Stimulated activated CD4-positive, alpha-beta T cell treated with anti-CD3 and anti-CD28 coated beads, Interleukin-2, amount 100 ng/mL, for 24 hours (primary cell): Measurements from ENCODE around the gene CCDC73.
A peak's percentile ranks its signal among the peaks of the same experiment; 100 is the strongest.
"Not testable (repeated sequence)": the region's sequence is repeated elsewhere in the genome, so short reads cannot be mapped to it uniquely, and the experiment has no call there.

ENCODE experiments used
- DNase-seq, 2 donors: peaks; one replicate each; pipeline ENCODE4 v3.0.0-alpha.2; 2020

Gene CCDC73

DNA sequence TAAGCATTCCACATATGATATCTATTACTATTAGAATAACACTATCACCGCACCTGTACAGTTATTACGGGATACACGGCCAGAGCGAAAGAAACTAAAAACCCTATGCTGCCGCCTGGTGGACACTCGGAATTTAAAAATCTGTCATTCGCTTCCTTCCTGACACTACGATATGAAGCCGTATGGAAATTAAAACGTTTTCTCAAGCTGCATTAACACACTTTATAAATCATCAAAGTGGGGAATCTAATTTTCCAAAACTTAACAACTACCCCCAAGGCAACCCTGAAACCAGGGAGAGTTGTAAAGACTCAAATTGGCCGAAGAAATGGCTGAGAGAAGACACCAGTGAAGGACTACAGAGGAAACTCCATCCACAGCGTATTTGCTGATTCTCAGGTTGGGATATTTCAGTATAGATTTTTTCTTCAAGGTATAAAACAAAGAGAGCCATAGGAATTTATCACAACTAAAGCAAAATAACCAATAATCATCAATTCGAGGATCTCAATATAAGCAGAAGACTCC, 1.4 kb downstream of the CCDC73 start:
- DNase-seq: peak; percentile 74 to 80

DNA sequence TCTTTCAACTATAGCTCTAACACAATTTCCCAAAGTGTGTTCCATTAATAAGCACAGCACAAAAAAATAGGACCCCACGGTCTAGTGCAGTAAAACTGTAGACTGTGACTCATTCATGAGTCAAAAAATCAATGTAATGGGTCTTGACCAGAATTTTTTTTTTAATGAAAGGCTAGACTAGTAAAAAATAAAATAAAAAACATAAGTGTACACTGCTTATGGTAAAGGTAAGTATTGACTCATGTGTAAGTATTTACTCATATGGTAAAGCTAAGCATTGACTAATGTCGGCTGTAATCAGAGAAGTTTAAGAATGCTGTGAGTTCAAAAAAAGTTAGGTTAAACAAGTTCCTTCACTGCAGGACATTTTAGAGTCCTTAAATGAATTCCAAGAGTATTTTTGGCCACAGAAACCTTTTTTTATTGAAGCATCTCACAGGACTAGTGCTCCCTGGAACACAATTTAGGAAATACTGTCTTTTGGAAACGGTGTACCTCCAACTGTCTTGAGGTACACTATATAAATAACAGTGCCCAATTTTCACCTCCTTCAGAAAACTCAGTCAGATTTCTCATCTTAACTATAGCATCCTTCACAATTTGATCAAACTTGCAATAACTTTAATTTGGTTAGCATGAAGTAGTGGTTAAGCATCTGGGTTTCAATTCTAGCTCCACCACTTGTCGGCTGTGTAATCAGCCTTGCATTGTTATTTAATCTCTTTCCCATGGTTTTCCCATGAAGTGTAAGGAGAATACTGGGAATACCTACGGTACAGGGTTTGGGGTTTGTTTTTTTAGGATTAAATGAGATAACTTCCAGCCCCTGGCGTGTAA, 2.1 kb downstream of the CCDC73 start:
- DNase-seq: no peak

DNA sequence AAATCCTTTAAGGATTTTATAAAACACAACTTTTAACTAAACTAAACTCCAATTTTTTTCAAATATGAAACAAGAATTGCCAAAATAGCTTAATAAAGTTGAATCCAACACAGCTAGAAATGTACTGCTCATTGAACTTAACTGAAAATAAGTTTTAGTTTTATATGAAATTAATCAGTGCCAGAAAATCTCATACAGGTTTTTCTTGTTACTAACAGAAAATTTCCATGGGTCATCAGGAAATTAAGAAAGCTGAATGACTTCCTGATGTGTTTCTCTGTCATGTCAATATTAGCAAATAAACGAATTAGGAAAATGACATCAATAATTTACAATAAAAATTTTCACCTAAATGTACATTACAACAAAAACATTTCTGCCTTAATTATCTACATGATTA, 3.5 kb downstream of the CCDC73 start:
- DNase-seq: no peak

GRCh38 chr11:32786811-32787210, 7.7 kb downstream of the CCDC73 start:
- DNase-seq: no peak

GRCh38 chr11:32785262-32785661, 9.2 kb downstream of the CCDC73 start:
- DNase-seq: no peak

GRCh38 chr11:32781721-32782120, 12.7 kb downstream of the CCDC73 start:
- no peak for DNase-seq

DNA sequence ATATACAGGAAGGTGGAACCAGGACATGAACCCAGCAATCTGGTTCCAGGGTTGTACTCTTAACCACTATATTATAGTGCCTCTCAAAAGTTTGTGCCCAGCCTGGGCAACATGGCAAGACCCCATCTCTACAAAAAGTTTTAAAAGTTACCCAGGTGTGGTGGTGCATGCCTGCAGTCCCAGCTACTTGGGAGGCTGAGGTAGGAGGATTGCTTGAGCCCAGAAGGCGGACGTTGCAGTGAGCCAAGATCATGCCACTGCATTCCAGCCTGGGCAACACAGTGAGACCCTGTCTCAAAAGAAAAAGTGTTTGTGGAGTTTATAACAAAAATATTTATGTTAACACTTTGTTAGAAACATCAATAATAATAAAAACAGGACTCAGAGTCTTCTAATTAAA, 13.6 kb downstream of the CCDC73 start:
- DNase-seq: not testable (repeated sequence)

- DNase-seq: no peak
Observed at GRCh38 chr11:32779136-32779535, 15.3 kb downstream of the CCDC73 start.

GRCh38 chr11:32775908-32776307, 18.6 kb downstream of the CCDC73 start:
- no peak for DNase-seq

- no peak for DNase-seq
Observed at GRCh38 chr11:32774081-32774480, 20.4 kb downstream of the CCDC73 start.

- DNase-seq: no peak
Observed at GRCh38 chr11:32772731-32773130, 21.7 kb downstream of the CCDC73 start.

- DNase-seq: not testable (repeated sequence)
Observed at GRCh38 chr11:32761774-32762173, 32.7 kb downstream of the CCDC73 start.

GRCh38 chr11:32758291-32758690, 36.2 kb downstream of the CCDC73 start:
- DNase-seq: no peak

- not testable (repeated sequence) for DNase-seq
Observed at GRCh38 chr11:32753181-32753580, 41.3 kb downstream of the CCDC73 start.

- no peak for DNase-seq
Observed at GRCh38 chr11:32752001-32752400, 42.5 kb downstream of the CCDC73 start.

DNA sequence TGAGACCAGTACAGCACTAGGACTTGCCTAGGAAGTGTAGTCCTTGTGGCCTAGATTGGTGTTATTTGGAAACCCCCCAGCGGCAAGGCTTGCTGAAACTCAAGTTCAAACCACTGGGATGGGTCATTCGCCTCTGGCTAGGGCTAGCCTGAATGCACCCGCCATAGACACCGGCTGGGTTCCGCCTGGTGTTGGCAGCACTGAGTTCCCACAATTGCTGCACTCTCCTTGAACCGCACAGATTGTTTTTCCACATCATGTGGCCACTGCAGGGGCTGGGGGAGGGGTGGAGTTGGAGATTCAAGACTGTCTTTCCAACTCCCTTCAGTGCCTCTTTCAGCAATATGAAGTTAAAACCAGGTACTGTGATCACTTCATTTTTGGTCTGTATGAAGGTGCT, 43.1 kb downstream of the CCDC73 start:
- no peak for DNase-seq

DNA sequence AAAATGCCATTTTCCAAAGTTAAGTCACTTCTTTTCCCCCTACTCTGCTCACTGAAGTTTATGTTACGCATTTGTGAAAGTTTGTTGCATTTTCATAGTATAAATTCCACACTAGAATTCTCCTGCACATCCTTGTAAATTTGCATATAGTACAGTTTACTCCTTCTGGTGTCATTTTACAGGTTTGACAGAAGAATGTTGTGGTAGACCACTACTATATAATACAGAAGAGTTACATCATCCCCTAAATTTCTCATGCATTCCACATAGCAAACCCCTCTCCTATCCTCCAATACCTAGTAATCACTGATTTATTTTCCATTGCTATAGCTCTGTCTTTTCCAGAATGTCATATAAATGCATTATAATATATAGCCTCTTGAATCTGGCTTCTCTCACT, 64.5 kb downstream of the CCDC73 start:
- no peak for DNase-seq

DNA sequence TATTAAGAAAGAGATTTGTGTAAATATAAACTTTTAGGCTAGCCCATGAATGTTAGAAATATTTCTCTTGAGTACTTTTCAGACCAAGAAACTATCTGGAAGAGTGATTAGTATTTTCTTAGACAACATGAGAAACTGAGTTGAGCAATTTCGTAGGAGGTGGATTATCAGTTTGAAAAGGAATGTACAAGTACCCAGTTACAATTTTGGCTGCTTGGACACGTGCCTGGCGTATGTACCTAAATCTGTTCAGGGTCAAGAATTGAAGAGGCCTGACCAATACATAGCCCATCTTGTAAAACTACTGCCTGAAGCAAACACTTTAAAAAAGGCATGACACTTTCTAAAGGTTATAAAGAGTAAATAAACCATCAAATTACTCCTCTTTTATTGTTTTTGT, 71.1 kb downstream of the CCDC73 start:
- no peak for DNase-seq

DNA sequence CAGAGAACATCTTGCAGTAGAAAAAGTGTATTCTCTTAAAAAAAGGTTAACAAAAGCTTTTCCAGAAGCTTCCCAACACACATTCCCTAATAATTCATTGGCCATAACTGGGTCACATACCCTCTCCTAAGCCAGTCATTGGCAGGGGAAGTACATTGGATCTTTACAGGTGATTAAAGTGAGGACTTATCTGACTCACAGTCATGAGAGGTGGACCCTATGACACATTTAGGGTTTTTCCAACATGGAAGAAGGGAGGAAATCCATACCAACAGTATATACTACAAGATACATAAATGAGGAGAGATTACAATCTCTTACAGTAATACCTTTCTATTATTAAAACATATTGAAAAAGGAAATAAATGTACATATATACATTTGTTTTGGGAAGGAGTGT, 72.2 kb downstream of the CCDC73 start:
- no peak for DNase-seq

DNA sequence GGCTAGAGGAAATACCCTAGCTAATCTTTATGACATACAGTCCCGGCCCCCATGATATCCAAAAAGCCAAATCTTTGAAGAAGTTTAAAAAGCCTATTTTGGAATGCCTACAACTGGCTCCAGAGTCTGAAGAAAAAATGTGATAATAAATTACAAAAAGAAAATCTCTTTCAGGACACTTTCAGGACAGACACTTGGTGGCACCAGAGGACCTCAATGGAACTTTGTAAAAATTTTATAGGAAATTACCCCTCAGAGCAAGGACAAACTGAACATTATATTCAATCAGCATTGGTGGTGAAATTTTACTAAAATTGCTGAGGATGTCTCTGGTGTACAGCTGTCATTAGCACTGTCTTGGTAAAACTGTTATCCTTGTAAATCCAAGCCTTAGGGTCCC, 81.0 kb downstream of the CCDC73 start:
- DNase-seq: no peak

- not testable (repeated sequence) for DNase-seq
Observed at GRCh38 chr11:32708978-32709377, 85.5 kb downstream of the CCDC73 start.

DNA sequence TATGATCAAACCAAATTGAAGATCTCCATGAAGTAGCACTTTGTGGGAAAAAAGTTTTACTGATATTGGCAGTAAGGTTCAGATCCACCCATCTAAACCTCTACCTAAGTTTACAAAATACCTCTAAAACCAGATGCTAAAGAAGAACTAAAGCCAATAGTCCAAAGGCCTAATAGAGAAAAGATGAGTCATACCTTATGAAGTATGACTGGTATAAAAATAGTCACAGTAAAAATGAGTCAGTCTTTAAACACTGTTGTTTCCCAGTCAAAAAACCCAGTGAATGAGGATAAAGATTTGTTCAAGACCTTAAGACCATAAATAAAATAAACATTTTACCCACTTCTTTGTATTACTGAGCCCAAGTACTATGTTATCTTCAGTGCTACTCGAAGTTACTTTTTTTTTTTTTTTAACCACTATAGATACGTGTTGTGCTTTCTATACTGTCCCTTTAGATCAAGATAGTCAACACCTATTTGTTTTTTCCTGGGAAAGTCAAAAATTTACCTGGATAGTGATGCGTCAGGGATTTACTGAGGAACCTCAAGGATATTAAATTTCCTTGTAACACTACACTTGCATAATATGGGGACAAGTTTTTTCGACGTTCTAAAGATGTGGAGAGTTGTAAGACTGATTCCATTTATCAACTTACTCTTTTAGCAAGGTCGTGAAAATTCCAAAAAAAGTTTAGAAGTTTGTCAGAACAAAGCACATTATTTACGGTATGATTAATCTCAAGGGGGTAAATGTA, 87.3 kb downstream of the CCDC73 start:
- DNase-seq: no peak

DNA sequence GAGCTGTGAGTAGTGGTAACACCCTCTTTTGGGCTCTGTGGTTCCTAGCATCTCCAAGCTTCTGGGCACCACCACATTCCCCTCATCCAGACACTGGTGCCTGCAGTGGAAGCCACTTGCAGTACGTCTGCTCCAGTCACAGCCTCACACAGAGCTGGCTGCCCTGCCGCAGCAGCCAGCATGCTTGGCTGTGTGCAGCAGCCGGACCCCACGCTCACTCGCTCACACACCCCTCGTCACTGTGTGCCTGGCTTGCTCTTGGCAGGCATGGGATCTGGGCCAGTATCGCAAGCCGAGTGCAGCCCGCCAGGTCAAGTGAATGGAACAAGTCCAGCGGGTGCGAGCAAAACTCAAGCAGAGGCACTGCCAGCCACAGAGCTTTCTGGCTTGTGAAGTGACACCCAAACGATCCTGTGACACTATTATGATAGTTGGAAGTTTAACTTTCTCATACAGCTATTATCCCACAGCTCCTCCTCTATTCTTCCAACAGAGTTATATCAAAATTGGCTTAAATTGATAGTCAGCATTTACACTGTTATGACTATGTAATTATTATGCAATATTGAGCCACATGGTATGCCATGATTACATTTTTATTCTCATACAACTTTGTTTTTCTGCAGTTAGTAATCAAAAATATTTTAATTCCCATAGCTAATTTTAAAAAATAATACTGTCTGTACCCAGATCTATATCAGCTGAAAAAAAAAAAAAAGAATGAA, 89.0 kb downstream of the CCDC73 start:
- no peak for DNase-seq
